NCI-H82 treated with DMSO at 0.1 percent for 48 hours (cell line): ENCODE data around the gene ZNF726.
"Not testable (repeated sequence)": the region's sequence is repeated elsewhere in the genome, so short reads cannot be mapped to it uniquely, and the experiment has no call there.

ENCODE experiments used
- DNase-seq: peaks from one replicate; lab custom pipeline; 2025; ENCODE audit not compliant: unreplicated experiment; lab: John Stamatoyannopoulos, UW

Gene ZNF726

DNA sequence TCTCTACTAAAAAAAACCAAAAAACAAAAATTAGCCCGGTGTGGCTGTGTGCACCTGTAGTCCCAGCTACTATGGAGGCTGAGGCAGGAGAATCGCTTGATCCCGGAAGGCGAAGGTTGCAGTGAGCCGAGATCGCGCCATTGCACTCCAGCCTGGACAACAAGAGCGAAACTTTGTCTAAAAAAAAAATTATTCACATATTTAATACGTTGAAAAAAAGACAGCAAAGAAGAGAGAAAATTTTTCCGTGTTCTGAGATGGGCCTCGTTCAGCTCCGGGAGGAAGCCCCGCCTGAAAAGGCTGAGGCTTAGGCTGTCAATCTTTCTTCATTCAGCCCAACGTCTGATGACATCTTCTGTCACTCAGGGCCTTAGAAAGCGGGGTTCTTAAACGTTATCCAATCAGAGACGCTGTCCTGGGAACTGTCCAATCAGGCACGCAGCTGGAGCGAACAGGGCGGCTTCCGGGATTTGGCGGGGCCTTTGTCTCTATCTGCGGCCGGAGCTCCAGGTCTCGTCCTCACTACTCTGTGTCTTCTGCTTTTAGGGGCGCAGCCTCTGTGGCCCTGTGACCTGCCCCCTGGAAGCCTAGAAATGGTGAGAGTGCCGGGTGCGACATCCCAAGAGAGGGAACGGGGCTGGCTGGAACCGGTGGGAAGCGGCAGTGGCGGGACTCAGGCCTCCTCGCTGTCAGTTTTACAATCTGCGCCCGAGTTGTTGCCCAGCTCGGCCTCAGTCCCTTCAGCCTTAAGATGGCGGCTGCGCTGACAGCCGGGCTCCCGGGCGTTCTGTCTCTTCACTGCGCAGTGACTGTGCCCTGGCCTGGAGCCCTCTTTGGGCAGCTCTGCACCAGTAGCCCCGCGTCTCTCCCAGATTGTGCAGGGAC, at the start of gene ZNF726:
ZNF726 (plus strand) TSS at position 485 of the 885 bp plus-strand sequence; CDS start at position 594, 109 bp downstream.
- peak; percentile 95 for DNase-seq

DNA sequence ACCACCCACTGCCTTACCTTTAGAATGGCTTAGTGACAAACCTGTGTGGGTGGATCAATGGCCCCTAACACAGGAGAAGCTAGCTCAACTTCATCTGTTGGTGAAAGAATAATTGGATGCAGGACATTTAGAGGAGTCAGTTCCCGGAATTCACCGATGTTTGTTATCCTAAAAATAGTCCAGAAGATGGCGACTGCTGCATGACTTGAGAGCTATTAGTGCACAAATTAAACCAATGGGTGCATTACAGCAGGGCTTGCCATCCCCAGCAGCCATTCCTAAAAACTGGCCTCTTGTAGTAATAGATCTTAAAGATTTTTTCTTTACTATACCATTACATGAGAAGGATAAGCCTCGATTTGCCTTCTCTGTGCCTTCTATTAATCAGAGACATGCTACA, 46.8 kb upstream of the ZNF726 start:
- no peak for DNase-seq

DNA sequence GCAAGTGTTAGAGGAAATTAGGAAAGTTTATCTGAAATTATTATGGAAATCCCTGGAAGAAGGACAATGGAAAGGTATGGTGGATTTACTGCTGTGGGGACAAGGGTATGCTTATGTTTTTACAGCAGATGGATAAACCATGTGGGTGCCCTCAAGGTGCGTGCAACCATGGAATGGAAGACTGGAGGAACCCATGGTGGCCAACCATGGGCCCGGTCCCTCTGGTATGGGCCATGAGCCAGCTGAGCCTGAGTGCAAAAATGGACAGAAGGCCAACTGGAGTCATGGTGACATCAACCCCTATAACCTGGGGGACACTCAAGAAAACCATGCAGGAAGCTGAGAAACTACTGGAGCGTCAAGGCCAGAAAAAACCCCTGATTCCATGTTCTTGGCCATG, 46.1 kb upstream of the ZNF726 start:
- DNase-seq: no peak

DNA sequence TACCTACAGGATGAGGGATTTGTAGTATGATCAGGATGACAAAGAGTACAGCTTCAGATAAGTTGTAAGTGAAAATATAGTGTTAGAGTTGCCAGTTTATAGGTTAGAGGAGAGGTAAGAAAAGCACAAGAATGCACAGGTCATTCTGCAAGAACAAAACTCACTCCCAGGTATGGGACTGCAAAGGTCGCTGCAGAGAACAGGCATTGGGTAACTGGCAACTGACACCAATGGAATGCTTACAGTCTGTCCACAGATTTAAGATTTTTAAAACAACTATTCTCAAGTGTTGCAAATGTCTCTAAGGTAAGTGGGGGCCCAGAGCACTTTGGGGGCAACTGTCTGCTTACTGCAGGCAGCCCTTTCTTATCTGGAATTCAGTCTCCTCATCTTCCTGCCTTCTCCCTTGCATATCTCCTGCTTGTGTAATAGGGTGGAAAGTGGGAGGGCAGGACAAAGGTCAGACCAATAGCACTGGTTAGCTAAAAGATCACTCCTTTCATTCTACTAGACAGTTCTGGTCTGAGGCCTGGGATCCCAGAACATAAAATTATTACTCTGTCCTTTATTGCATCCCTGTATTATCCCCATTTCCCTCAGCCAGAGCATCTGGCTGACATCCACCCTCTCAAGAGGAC, 42.3 kb upstream of the ZNF726 start:
- no peak for DNase-seq

DNA sequence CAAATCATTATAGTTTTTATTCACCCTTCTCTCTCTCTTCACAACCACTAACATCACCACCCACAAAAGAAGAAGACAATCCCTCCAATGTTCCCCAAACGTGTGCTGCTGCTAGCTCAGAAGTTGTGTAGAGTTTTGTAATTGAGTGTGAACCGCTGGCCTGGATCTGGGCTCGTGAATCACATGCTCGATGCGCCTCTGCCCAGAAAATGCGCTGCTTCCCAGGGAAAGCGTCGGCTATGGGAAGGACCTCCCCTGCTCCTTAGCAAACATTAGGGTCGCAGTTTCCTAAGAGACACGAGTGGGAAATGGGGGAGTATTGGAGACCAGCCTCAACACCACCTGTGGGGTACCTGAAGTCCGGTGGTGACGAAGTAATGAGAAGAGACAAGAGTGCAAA, 38.4 kb upstream of the ZNF726 start:
- no peak for DNase-seq

DNA sequence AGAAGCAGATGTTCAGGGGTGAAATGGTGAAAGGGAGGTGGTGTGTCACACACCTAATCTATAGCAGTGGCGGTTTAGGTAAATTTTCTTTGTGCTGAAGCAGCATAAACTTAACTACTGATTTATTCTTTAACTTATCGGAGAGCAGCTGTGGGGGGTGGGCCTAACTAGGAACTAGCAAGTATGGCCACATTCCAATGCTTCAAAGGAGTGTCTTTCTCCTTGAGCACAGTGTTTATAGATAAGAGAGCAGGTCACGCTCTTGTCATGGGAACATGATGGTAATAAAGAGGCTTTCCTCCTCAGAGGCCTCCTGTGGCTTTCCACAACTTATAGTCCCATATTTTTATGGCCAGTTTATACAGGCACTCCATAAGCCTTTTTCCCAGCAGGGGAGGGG, 37.9 kb upstream of the ZNF726 start:
- not testable (repeated sequence) for DNase-seq

DNA sequence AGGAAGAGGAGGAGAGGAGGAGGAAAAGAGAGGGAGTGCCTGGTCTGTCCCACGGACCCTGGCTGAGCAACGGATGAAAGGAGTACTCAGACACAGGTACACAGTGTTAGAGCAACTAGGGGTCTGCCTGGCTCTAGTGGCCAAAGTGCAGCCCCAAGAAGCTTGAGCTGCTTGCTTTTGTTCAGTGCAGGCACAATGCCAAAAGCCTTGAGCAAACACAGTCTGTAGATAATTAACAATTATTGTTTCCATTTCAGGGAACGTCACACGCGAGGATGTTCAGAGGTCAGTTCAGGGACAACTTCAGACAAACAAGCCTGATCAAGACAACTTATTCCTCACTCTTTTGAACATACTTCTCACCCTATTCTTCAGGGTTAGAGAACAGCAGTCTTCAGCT, 32.2 kb upstream of the ZNF726 start:
- no peak for DNase-seq

DNA sequence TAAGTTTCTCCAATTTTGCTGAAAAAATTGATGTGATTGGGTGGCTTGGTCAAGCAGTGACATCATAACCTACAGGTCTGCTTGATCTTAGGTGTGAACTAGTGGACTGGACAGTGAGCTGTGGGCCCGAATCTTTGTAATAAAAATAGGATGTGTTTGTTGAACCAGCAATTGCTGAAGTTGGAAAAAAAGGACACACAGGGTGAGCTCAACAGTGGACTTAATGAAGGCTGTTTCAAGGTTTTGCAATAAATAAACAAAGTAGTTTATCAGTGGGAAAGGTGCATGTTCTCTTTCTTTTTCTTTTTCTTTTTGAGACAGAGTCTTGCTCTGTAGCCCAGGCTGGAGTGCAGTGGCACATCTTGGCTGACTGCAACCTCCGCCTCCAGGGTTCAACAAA, 30.3 kb upstream of the ZNF726 start:
- DNase-seq: no peak

DNA sequence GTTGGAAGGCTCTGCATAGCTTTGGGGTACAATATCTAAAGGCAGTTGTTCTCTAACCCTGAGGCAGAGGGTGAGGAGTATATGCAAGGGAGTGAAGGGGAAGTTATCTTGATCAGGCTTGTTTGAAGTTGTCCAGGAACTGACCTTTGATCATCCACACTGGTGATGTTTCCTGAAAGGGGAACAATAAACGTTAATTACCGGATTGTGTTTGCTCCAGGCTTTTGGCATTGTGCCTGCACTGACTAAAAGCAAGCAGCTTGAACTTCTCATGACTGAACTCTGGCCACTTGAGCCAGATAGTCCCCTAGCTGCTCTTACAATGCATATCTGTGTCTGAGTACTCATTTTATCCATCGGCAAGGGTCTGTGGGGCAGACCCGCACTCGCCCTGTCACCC, 27.0 kb upstream of the ZNF726 start:
- DNase-seq: no peak

DNA sequence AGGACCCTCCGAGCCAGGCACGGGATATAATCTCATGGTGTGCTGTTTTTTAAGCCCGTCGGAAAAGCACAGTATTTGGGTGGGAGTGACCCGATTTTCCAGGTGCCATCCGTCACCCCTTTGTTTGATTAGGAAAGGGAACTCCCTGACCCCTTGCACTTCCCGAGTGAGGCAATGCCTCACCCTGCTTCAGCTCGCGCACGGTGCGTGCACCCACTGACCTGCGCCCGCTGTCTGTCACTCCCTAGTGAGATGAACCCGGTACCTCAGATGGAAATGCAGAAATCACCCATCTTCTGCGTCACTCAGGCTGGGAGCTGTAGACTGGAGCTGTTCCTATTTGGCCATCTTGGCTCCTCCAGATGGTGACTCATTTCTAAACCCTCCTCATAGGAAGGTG, 18.6 kb upstream of the ZNF726 start:
- DNase-seq: not testable (repeated sequence)

DNA sequence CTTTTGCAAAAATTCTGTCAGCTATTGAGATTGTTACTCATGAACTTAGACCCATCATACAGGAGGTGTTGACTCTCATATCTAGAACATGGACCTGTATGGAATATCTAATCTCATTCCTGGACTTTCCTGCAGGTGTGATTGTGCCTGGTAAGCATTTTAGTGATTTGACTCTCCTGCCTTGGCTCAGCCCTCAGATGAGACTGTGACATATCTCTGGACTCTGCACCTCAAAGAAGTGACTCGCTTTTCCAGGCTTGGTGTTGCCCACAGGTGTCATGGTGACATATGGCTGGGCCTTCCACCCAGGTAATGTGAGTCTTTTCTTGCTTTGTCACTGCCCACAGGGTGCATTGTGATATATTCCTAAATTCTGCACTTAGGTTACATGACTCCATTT, 17.8 kb upstream of the ZNF726 start:
- DNase-seq: no peak

DNA sequence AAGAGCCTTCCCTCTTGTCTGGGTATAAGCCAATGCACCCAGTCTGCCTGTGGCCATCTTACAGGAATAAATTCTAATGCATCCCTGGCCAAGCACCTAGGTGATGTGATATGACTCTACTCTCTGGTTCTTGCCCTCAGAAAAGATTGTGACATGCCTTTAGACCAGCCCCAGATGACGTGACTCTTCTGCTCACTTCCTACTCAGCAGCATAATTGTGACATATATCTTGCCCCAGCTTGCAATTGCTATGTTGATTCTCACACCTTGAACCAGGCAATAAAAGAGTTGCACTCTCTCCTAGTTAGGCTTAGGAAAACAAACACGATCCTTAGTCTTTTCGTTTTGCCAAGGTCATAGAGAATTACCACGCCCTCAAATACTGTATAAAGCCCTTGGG, 13.3 kb upstream of the ZNF726 start:
- no peak for DNase-seq

DNA sequence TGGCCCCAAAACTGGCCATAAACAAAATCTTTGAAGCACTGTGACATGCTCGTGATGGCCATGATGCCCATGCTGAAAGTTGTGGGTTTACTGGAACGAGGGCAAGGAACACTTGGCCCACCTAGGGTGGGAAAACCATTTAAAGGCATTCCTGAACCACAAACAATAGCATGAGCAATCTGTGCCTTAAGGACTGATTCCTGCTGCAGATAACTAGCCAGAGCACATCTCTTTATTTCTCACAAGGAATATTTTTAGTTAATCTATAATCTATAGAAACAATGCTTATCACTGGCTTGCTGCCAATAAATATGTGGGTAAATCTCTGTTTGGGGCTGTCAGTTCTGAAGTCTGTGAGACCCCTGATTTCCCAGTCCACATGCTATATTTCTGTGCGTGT, 10.3 kb upstream of the ZNF726 start:
- DNase-seq: no peak

DNA sequence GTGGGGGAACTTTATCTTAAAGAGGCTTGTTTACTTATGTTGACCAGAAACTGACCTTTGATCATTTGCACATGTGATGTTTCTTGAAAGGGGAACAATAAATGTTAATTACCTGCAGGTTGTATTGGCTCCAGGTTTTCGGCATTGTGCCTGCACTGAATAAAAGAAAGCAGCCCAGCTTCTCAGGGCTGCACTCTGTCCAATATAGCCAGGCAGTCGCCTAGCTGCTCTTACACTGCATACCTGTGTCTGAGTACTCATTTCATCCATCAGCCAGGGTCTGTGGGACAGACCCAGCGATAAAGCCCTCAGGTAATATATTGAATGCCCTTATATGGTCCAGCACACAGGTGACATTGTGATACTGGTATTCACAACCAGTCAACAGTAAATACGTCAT, 8.9 kb upstream of the ZNF726 start:
- no peak for DNase-seq

DNA sequence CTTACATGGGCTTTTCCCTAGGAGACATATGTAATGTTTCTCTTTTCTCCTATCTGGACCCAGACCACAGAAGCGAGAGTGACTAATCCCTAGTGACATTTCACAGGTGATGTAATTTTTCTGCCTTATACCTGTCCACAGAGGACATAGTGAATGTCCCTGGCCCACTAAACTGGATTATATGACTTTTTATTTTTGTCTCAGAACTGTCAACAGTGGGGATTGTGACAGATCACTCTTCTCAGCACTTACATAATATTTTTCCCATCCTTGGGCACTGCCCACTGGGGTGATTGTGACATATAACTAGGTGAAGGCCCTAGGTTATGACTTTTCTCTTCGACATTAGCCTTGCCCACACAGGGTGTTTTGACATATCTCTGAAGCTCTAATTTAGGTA, 7.9 kb upstream of the ZNF726 start:
- DNase-seq: no peak

DNA sequence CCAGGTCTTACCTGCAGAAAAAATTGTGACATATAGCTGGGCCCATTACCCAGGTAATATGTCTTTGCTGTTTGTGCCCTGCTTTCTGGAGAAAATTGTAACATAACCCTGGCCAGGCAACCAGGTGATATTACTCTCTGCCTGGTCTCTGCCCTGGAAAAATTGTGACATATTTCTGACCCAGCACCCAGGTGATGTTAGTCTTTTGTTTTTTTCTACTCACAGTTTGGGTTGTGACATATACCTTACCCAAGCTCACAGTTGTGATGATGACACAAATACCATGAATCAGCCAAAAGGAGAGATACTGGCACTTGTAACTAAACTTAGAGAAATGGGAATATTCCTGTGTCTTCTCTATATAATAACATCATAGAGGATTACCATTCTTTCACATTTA, 6.5 kb upstream of the ZNF726 start:
- no peak for DNase-seq

DNA sequence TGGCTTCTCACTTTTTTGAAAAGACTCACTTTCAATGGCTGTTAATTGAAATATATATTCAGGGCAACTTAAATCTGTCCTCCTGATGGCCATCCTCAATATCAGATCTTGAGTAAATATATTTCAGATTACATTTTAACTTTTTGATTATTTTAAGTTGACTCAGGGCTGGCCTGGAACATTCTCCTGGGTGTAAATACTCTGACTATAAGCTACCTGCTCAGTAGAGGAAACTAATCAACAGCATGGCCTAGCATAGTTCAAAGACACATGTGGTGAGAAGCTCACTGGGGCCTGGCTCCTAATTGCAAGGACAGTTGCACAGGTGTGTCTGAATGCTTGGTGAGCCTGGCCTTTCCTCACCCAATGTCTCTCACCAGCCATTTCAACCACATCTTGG, 5.5 kb upstream of the ZNF726 start:
- no peak for DNase-seq

DNA sequence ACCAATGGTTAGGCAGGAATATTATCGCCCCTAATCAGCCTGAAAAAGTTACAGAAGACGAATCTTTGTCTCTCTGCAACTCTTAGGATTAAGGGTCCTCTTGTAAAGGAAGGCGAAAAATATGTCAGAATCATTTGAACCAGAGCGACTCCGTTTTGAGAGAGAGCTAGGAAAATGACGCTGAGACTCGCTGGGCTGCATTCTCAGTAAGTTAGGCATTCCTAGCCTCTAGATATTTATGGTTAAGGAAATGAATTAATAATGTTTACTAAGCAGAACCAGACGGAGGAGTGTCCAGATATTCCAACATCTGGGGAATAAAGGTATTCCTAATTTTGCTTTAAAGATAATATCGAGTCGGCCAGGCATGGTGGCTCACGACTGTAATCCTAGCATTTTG, 755 bp upstream of the ZNF726 start:
- DNase-seq: no peak

DNA sequence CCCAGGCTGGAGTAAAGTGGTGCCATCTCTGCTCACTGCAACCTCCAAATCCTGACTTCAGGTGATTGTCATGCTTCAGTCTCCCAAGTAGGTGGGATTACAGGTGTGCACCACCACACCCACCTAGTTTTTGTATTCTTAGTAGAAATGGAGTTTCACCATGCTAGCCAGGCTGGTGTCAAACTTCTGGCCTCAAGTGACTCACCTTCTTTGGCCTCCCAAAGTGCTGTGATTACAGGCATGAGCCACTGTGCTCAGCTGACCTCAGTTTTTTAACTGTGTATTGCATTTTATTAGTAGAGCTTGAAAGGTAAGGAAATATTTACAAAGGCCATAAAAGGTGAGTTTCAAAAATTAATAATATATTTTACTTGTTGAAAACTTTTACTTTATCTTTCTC, 2.3 kb downstream of the ZNF726 start:
- DNase-seq: no peak

DNA sequence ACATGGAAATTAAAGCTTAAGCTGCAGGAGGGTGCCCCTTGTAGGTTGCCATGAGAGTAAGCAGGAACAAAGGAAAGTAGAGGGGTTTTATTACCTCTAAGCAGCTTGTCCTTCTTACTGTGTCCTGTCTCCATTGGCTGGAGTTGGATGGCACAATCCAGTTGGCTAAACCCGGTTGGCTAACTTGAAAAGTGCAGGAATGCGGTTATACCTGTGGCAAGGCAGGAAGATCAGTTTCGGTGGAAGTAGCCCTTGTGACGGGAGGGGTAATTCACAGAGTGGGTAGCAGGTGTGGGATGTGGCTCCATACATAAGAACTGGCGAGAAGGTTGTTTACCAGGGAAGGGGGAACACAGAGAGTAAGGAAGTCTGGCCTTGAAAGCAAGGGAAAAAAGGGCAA, 3.2 kb downstream of the ZNF726 start:
- no peak for DNase-seq

DNA sequence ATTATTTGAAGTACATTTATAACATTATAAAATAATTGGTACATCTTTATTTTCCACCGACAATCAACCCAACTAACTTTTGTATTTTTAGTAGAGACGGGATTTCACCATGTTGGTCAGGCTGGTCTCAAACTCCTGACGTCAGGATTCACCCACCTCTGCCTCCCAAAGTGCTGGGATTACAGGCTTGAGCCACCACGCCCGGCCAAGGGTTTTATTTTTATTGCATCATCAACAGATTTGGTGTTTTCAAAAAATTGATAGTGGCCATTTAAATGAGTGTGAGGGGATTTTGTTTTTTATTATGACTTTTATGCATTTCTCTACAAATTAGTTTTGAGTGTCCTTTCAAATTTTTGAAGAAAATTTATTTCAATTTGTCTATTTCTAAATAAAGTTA, 10.6 kb downstream of the ZNF726 start:
- no peak for DNase-seq

DNA sequence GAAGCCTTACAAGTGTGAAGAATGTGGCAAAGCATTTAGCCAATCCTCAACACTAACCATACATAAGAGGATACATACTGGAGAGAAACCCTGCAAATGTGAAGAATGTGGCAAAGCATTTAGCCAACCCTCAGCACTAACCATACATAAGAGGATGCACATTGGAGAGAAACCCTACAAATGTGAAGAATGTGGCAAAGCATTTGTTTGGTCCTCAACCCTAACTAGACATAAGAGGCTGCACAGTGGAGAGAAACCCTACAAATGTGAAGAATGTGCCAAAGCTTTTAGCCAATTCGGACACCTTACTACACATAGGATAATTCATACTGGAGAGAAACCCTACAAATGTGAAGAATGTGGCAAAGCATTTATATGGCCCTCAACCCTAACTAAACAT, 18.2 kb downstream of the ZNF726 start:
- DNase-seq: no peak

DNA sequence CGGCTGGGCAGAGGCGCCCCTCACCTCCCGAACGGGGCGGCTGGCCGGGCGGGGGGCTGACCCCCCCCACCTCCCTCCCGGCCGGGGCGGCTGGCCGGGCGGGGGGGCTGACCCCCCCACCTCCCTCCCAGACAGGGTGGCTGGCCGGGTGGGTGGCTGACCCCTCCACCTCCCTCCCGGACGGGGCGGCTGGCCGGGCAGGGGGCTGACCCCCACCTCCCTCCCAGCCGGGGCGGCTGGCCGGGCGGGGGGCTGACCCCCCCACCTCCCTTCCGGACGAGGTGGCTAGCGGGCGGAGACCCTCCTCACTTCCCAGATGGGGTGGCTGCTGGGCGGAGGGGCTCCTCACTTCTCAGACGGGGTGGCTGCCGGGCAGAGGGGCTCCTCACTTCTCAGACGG, 22.3 kb downstream of the ZNF726 start:
- DNase-seq: not testable (repeated sequence)
